HCT116 (cell line): ENCODE measurements around the gene UBN1. TPM values are rescaled to one million over a fixed set of nuclear protein-coding genes. Genes with fewer than 3 reads are reported as not detected.

ENCODE experiments used
- ATAC-seq: fragments of 200-7000 bp; cut with Tn5 transposase; 2 replicates; pipeline ENCODE4 v1.9.1; 2020; ENCODE audit warnings: mild to moderate bottlenecking, moderate library complexity
- BruUV-seq: library from RNA; stranded (reverse); fragments of 400-500 nt; replicated peaks from 2 replicates; lab custom pipeline; 2021; lab: Mats Ljungman, UMichigan
- CTCF ChIA-PET: fragments of 300-600 bp; sonication (Branson Sonifier 250); formaldehyde crosslinking; loops from one replicate; lab custom pipeline; 2021; ENCODE audit warnings: antibody characterized with exemption; lab: Charles Lee
- POLR2A ChIA-PET: fragments of 300-600, 350-600 bp; sonication (Branson Sonifier 250); formaldehyde crosslinking; loops from one replicate; lab custom pipeline; 2021; ENCODE audit warnings: antibody characterized with exemption; lab: Charles Lee
- RAD21 ChIA-PET, 2 experiments: fragments of 300-600 bp; sonication (Branson Sonifier 250); formaldehyde crosslinking; loops; one replicate each; lab custom pipeline; 2023; ENCODE audit warnings: low total read pairs in 2 of 2; ENCODE audit not compliant: uncharacterized antibody in 2 of 2, unreplicated experiment in 2 of 2, low non-redundant PET in 1 of 2; lab: Charles Lee
- DNase-seq: peaks from one replicate; pipeline ENCODE4 v3.0.0-alpha.2; 2010; ENCODE audit warnings: low read depth, low spot score
- H2AFZ ChIP-seq: fragments of 200-600 bp; shearing (Covaris generic), sonication (generic); 2 replicates; pipeline ENCODE4 v1.6.1; 2017; ENCODE audit warnings: low read depth, mixed run types, mixed read lengths, antibody characterized with exemption, low read length; ENCODE audit not compliant: poor library complexity, severe bottlenecking
- H3K27ac ChIP-seq: 2 replicates; pipeline ENCODE4 v1.5.1; 2012; ENCODE audit warnings: low read depth, low read length
- H3K27me3 ChIP-seq: fragments of 200-600 bp; sonication (generic); 2 replicates; pipeline ENCODE4 v1.6.1; 2016; ENCODE audit warnings: mixed run types, low read length, mixed read lengths; ENCODE audit not compliant: insufficient read depth
- H3K36me3 ChIP-seq, 2 experiments: fragments of 200-500 bp in 1 of 2; fragments of 200-600 bp in 1 of 2; sonication (Bioruptor generic) in 1 of 2; sonication (generic) in 1 of 2; 2 replicates each; pipeline versions ENCODE4 v1.5.1 to v1.6.1; 2014 to 2016; ENCODE audit warnings: low read length in 2 of 2, inconsistent platforms in 1 of 2, mixed read lengths in 1 of 2, mixed run types in 1 of 2; ENCODE audit not compliant: insufficient read depth in 2 of 2, control insufficient read depth in 1 of 2
- H3K4me1 ChIP-seq, 2 experiments: fragments of 200-600 bp in 1 of 2; sonication (generic) in 1 of 2; 2 replicates each; pipeline versions ENCODE4 v1.5.1 to v1.6.1; 2012 to 2017; ENCODE audit warnings: low read length in 2 of 2, inconsistent platforms in 1 of 2, mild to moderate bottlenecking in 1 of 2, mixed read lengths in 1 of 2, mixed run types in 1 of 2, moderate library complexity in 1 of 2; ENCODE audit not compliant: insufficient read depth in 2 of 2, control insufficient read depth in 1 of 2
- H3K4me2 ChIP-seq: fragments of 200-600 bp; sonication (generic); 2 replicates; pipeline ENCODE4 v1.6.1; 2017; ENCODE audit warnings: mixed run types, low read length, mixed read lengths
- H3K4me3 ChIP-seq, 2 experiments: fragments of 200-600 bp in 1 of 2; sonication (generic) in 1 of 2; replicated peaks in 1 of 2; 2 replicates each; pipeline ENCODE4 v1.5.1; 2011 to 2016; ENCODE audit warnings: low read length in 2 of 2, control low read depth in 1 of 2, low read depth in 1 of 2, mild to moderate bottlenecking in 1 of 2, mixed read lengths in 1 of 2, mixed run types in 1 of 2
- H3K79me2 ChIP-seq: fragments of 200-600 bp; sonication (generic); 2 replicates; pipeline ENCODE4 v1.6.1; 2017; ENCODE audit warnings: mild to moderate bottlenecking, mixed run types, low read length, moderate library complexity, mixed read lengths; ENCODE audit not compliant: insufficient read depth
- H3K9ac ChIP-seq: fragments of 200-600 bp; sonication (generic); 2 replicates; pipeline ENCODE4 v1.6.1; 2016; ENCODE audit warnings: low read length, mixed read lengths
- H3K9me2 ChIP-seq: fragments of 200-600 bp; sonication (generic), shearing (Covaris generic); 2 replicates; pipeline ENCODE4 v1.6.1; 2017; ENCODE audit warnings: mixed run types, mild to moderate bottlenecking, moderate library complexity; ENCODE audit not compliant: insufficient read depth
- H3K9me3 ChIP-seq, 2 experiments: fragments of 200-500 bp in 1 of 2; fragments of 200-600 bp in 1 of 2; sonication (Bioruptor generic) in 1 of 2; sonication (generic) in 1 of 2; 2 replicates each; pipeline ENCODE4 v1.6.1; 2014 to 2017; ENCODE audit warnings: low read length in 2 of 2, mixed read lengths in 2 of 2, inconsistent platforms in 1 of 2, low read depth in 1 of 2, mild to moderate bottlenecking in 1 of 2, mixed run types in 1 of 2, moderate library complexity in 1 of 2; ENCODE audit not compliant: control insufficient read depth in 1 of 2, insufficient read depth in 1 of 2
- H4K20me1 ChIP-seq: fragments of 200-600 bp; sonication (generic), shearing (Covaris generic); 2 replicates; pipeline ENCODE4 v1.6.1; 2017; ENCODE audit warnings: mixed run types, mild to moderate bottlenecking, moderate library complexity; ENCODE audit not compliant: insufficient read depth
- CBX3 ChIP-seq: IDR thresholded peaks from 2 replicates; pipeline ENCODE4 v1.6.1; 2012; ENCODE audit warnings: low read depth
- CEBPB ChIP-seq: IDR thresholded peaks from 2 replicates; pipeline ENCODE4 v1.6.1; 2012; ENCODE audit warnings: low read depth
- EGR1 ChIP-seq: IDR thresholded peaks from 2 replicates; pipeline ENCODE4 v1.6.1; 2012; ENCODE audit warnings: low read depth
- EZH2 ChIP-seq: fragments of 200-600 bp; sonication (generic); IDR thresholded peaks from 2 replicates; pipeline ENCODE4 v1.6.1; 2017; ENCODE audit warnings: antibody characterized with exemption, mixed run types
- EZH2phosphoT487 ChIP-seq: fragments of 200-600 bp; IDR thresholded peaks from 2 replicates; pipeline ENCODE4 v1.6.1; 2018; ENCODE audit warnings: antibody characterized with exemption, borderline replicate concordance
- JUND ChIP-seq: IDR thresholded peaks from 2 replicates; pipeline ENCODE4 v1.6.1; 2012
- POLR2A ChIP-seq: IDR thresholded peaks from 2 replicates; pipeline ENCODE4 v1.7.0; 2011; ENCODE audit warnings: borderline replicate concordance; ENCODE audit not compliant: insufficient read depth, insufficient read length; ENCODE audit errors: extremely low read depth
- POLR2AphosphoS5 ChIP-seq: IDR thresholded peaks from 2 replicates; pipeline ENCODE4 v1.6.1; 2011; ENCODE audit warnings: mild to moderate bottlenecking, low read depth, low read length, moderate library complexity
- RAD21 ChIP-seq: IDR thresholded peaks from 2 replicates; pipeline ENCODE4 v1.6.1; 2012; ENCODE audit warnings: low read depth, mild to moderate bottlenecking
- SP1 ChIP-seq: IDR thresholded peaks from 2 replicates; pipeline ENCODE4 v1.6.1; 2012; ENCODE audit warnings: low read depth
- SRF ChIP-seq: IDR thresholded peaks from 2 replicates; pipeline ENCODE4 v1.6.1; 2012; ENCODE audit warnings: low read depth
- YY1 ChIP-seq: IDR thresholded peaks from 2 replicates; pipeline ENCODE4 v1.6.1; 2011; ENCODE audit warnings: low read length, low read depth, moderate library complexity, mild to moderate bottlenecking; ENCODE audit not compliant: insufficient replicate concordance; ENCODE audit errors: extremely low read depth
- intact Hi-C: fragments of 100-400 bp; cut with micrococcal nuclease; formaldehyde crosslinking; loops from 2 replicates; pipeline ENCODE4 v1.10.0; 2022
- total RNA-seq: library from RNA; stranded (reverse); gene quantifications from one replicate; pipeline ENCODE4 v1.2.1, GENCODE V29; 2021; ENCODE audit not compliant: unreplicated experiment
- TF ChIP-seq, protein P1 (sequence below): IDR thresholded peaks from 2 replicates; pipeline ENCODE4 v1.6.1; 2012
- TF ChIP-seq, protein P2 (sequence below): IDR thresholded peaks from 2 replicates; pipeline ENCODE4 v1.6.1; 2012; ENCODE audit warnings: low read depth
- TF ChIP-seq, protein P3 (sequence below): IDR thresholded peaks from 2 replicates; pipeline ENCODE4 v1.6.1; 2012

The UBN1 gene
- total RNA-seq, 1 experiment from 2014 or later: 31.9 TPM

DNA sequence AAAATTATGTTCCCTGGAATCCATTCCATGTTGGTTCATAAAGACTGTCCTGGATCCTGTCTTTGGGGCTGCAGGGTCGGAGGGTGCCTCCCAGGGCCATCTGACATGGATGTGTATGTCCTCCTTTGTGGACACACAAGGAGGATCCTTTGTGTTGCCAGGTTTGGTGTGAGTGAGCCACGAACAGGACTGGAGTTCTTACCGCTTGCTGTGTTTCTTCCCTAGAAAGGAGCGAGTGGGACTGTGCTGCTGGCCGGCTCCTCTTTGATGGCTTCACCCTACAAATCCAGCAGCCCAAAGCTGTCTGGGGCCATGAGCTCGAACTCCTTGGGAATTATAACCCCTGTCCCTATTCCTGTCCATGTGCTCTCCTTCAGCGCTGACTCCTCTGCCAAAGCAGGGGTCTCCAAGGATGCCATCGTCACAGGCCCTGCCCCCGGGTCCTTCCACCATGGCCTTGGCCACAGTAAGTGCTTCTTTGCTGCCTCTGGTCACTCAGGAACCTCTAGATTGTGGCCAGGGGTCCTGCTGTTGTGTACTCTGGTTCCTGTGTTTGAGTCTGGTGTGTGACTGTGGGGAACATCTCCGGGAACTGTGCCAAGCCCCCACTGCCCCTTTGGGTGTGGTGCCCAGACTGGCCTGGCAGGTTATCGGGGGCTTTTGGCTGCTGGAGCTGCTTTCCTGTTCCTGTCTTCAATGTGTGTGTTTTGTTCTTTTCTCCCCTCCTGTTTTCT lies 29.5 kb downstream of the UBN1 start:
- H3K4me2 ChIP-seq: no peak overlapping the region
- H2AFZ ChIP-seq: no peak overlapping the region
- H3K36me3 ChIP-seq: peaks cover 51 to 68% of the 10 kb centered on the region in 2 experiments
- no peak overlapping the region for H3K27ac ChIP-seq
- no peak overlapping the region for H3K4me3 ChIP-seq
- TF ChIP-seq EGR1 (no peak), POLR2A (no peak), POLR2AphosphoS5 (no peak), JUND (no peak), CEBPB (no peak), EZH2phosphoT487 (no peak), SP1 (no peak), CBX3 (no peak), SRF (no peak), RAD21 (no peak), YY1 (no peak), EZH2 (no peak)
- TF ChIP-seq, protein P1, sequence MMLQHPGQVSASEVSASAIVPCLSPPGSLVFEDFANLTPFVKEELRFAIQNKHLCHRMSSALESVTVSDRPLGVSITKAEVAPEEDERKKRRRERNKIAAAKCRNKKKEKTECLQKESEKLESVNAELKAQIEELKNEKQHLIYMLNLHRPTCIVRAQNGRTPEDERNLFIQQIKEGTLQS: no peak
- TF ChIP-seq, protein P2, sequence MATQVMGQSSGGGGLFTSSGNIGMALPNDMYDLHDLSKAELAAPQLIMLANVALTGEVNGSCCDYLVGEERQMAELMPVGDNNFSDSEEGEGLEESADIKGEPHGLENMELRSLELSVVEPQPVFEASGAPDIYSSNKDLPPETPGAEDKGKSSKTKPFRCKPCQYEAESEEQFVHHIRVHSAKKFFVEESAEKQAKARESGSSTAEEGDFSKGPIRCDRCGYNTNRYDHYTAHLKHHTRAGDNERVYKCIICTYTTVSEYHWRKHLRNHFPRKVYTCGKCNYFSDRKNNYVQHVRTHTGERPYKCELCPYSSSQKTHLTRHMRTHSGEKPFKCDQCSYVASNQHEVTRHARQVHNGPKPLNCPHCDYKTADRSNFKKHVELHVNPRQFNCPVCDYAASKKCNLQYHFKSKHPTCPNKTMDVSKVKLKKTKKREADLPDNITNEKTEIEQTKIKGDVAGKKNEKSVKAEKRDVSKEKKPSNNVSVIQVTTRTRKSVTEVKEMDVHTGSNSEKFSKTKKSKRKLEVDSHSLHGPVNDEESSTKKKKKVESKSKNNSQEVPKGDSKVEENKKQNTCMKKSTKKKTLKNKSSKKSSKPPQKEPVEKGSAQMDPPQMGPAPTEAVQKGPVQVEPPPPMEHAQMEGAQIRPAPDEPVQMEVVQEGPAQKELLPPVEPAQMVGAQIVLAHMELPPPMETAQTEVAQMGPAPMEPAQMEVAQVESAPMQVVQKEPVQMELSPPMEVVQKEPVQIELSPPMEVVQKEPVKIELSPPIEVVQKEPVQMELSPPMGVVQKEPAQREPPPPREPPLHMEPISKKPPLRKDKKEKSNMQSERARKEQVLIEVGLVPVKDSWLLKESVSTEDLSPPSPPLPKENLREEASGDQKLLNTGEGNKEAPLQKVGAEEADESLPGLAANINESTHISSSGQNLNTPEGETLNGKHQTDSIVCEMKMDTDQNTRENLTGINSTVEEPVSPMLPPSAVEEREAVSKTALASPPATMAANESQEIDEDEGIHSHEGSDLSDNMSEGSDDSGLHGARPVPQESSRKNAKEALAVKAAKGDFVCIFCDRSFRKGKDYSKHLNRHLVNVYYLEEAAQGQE: no peak
- TF ChIP-seq, protein P3, sequence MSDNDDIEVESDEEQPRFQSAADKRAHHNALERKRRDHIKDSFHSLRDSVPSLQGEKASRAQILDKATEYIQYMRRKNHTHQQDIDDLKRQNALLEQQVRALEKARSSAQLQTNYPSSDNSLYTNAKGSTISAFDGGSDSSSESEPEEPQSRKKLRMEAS: no peak
- DNase-seq (no peak), ATAC-seq (no peak)
- BruUV-seq: no TSS peak
- ChIA-PET POLR2A (no interaction called here), CTCF (no interaction called here), RAD21 (no interaction called here)
- intact Hi-C loops: no loop called here
- H3K9ac ChIP-seq: no peak overlapping the region
- no peaks in the 10 kb centered on the region for H3K27me3 ChIP-seq
- H4K20me1 ChIP-seq: peaks cover under 1% of the 10 kb centered on the region; the same call in 1 of the 2 replicates
- H3K79me2 ChIP-seq: no peaks in the 10 kb centered on the region
- no peaks in the 10 kb centered on the region for H3K9me3 ChIP-seq
- peaks cover 10 to 12% of the 10 kb centered on the region in 2 experiments for H3K4me1 ChIP-seq
- no peaks in the 10 kb centered on the region for H3K9me2 ChIP-seq
